NAMALWA (cell line): Measurements from ENCODE around the gene GMFB.

Source experiments
- DNase-seq: peaks from one replicate; pipeline ENCODE4 v3.0.0-alpha.2; 2015; ENCODE audit warnings: low spot score

GMFB gene

GRCh38 chr14:54488646-54489317 lies at the start of gene GMFB:
TSS of gene GMFB (minus strand) at chr14:54488980. CDS start at chr14:54488927, 53 bp downstream.
- DNase-seq, result peak; percentile 79

GRCh38 chr14:54538055-54538454 lies 49.3 kb upstream of the GMFB start:
- no peak for DNase-seq

GRCh38 chr14:54537651-54538050 lies 48.9 kb upstream of the GMFB start:
- no peak for DNase-seq

GRCh38 chr14:54535646-54536045 lies 46.9 kb upstream of the GMFB start:
- DNase-seq, result no peak

- DNase-seq, result no peak
Observed at GRCh38 chr14:54535126-54535525, 46.3 kb upstream of the GMFB start.

GRCh38 chr14:54533100-54533499 lies 44.3 kb upstream of the GMFB start:
- DNase-seq, result no peak

GRCh38 chr14:54532111-54533012 lies 43.6 kb upstream of the GMFB start:
- DNase-seq, result no peak

GRCh38 chr14:54529811-54530210 lies 41.0 kb upstream of the GMFB start:
- DNase-seq, result no peak

- DNase-seq, result no peak
Observed at GRCh38 chr14:54528973-54529372, 40.2 kb upstream of the GMFB start.

- no peak for DNase-seq
Observed at GRCh38 chr14:54524410-54524809, 35.6 kb upstream of the GMFB start.

GRCh38 chr14:54516709-54517108 lies 27.9 kb upstream of the GMFB start:
- no peak for DNase-seq

- no peak for DNase-seq
Observed at GRCh38 chr14:54515670-54516069, 26.9 kb upstream of the GMFB start.

GRCh38 chr14:54512393-54512792 lies 23.6 kb upstream of the GMFB start:
- no peak for DNase-seq

- DNase-seq, result peak; percentile 91
Observed at GRCh38 chr14:54509546-54510501, 21.0 kb upstream of the GMFB start, which contains the start of gene CGRRF1. TSS of gene CGRRF1 (plus strand) at chr14:54509906. CDS start at chr14:54509960, 54 bp downstream.

- peak; percentile 10 for DNase-seq
Observed at GRCh38 chr14:54503486-54503885, 14.7 kb upstream of the GMFB start.

- no peak for DNase-seq
Observed at GRCh38 chr14:54502602-54503001, 13.8 kb upstream of the GMFB start.

- no peak for DNase-seq
Observed at GRCh38 chr14:54501480-54501879, 12.7 kb upstream of the GMFB start.

- DNase-seq, result no peak
Observed at GRCh38 chr14:54500744-54501143, 12.0 kb upstream of the GMFB start.

GRCh38 chr14:54498579-54498978 lies 9.8 kb upstream of the GMFB start:
- no peak for DNase-seq

GRCh38 chr14:54498095-54498531 lies 9.3 kb upstream of the GMFB start:
- DNase-seq, result no peak

GRCh38 chr14:54497224-54497623 lies 8.4 kb upstream of the GMFB start:
- DNase-seq, result no peak

GRCh38 chr14:54493293-54493692 lies 4.5 kb upstream of the GMFB start:
- no peak for DNase-seq
